ENCODE measurements around the gene GPX6.

GRCh38 chr6:28523241-28523622 is 7.6 kb upstream of the GPX6 start:
- TF ChIP-seq ZNF48 (tag by site-specific recombination; IDR thresholded peaks at IDR 0.05) (no peak), ZNF18 (tag by site-specific recombination; IDR thresholded peaks at IDR 0.05) (no peak), ZNF354C (tag by site-specific recombination; IDR thresholded peaks at IDR 0.05; ENCODE audit: borderline replicate concordance, low read depth) (no peak), ZNF274 (IDR thresholded peaks at IDR 0.05; ENCODE audit: low read length) (no peak), ZNF274 (tag by site-specific recombination; IDR thresholded peaks at IDR 0.05; ENCODE audit: borderline replicate concordance) (no peak)
